Sigmoid colon (tissue), 4 donors: ENCODE results near the gene SPART.

Experiments
- POLR2A ChIP-seq, 2 donors: fragments of 450-650 bp; IDR thresholded peaks; one replicate each; pipeline ENCODE4 v1.6.1; 2016; ENCODE audit warnings: antibody characterized with exemption in 2 of 2, mild to moderate bottlenecking in 2 of 2, moderate library complexity in 2 of 2
- POLR2AphosphoS5 ChIP-seq, 4 donors: sonication (generic); formaldehyde crosslinking; IDR thresholded peaks; one replicate each; pipeline ENCODE4 v1.6.1; 2017; ENCODE audit warnings: antibody characterized with exemption in 4 of 4
- TF ChIP-seq, protein P1 (sequence below), 4 experiments: fragments of 450-650 bp in 3 of 4; fragments of 200-600 bp in 1 of 4; IDR thresholded peaks; one replicate each; pipeline ENCODE4 v1.5.1; 2016 to 2019; ENCODE audit warnings: antibody characterized with exemption in 4 of 4, mild to moderate bottlenecking in 3 of 4, moderate library complexity in 2 of 4

DNA sequence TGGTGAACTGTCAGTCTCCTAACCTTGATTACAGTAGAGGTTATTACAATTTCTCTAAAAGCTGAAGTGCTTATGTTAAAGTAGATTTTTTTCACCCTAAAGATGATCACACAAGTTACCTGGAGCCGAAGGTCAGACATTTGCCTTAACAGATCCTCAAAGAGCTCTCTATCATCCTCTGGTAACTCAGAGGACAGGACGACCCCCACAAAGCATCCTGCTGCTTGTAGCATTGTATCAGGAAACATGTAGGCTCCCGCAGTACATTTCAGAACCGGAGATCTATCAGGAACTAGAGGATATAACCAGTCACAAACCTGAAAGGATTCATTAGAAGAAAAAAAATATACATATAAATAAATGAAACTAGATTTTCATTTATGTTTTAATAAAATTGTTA is 14.9 kb downstream of the SPART start:
- TF ChIP-seq, protein P1, sequence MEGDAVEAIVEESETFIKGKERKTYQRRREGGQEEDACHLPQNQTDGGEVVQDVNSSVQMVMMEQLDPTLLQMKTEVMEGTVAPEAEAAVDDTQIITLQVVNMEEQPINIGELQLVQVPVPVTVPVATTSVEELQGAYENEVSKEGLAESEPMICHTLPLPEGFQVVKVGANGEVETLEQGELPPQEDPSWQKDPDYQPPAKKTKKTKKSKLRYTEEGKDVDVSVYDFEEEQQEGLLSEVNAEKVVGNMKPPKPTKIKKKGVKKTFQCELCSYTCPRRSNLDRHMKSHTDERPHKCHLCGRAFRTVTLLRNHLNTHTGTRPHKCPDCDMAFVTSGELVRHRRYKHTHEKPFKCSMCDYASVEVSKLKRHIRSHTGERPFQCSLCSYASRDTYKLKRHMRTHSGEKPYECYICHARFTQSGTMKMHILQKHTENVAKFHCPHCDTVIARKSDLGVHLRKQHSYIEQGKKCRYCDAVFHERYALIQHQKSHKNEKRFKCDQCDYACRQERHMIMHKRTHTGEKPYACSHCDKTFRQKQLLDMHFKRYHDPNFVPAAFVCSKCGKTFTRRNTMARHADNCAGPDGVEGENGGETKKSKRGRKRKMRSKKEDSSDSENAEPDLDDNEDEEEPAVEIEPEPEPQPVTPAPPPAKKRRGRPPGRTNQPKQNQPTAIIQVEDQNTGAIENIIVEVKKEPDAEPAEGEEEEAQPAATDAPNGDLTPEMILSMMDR (IDR thresholded peaks at IDR 0.05), result no peak
- TF ChIP-seq POLR2A (IDR thresholded peaks at IDR 0.05) (no peak), POLR2AphosphoS5 (IDR thresholded peaks at IDR 0.05) (no peak)
